HG03066 (cell line): ENCODE results near the gene MSMB.
"Not testable (repeated sequence)": the region's sequence is repeated elsewhere in the genome, so short reads cannot be mapped to it uniquely, and the experiment has no call there.

Experiments
- ATAC-seq: cut with Tn5 transposase; IDR thresholded peaks from one replicate; pipeline ENCODE4 v1.9.1; 2021; ENCODE audit warnings: low read depth; ENCODE audit not compliant: unreplicated experiment

MSMB gene

GRCh38 chr10:46070749-46071148 lies 24.7 kb upstream of the MSMB start:
- no peak for ATAC-seq

- no peak for ATAC-seq
Measured at GRCh38 chr10:46069771-46070463, 23.8 kb upstream of the MSMB start.

GRCh38 chr10:46068905-46069304 lies 22.8 kb upstream of the MSMB start:
- no peak for ATAC-seq

DNA sequence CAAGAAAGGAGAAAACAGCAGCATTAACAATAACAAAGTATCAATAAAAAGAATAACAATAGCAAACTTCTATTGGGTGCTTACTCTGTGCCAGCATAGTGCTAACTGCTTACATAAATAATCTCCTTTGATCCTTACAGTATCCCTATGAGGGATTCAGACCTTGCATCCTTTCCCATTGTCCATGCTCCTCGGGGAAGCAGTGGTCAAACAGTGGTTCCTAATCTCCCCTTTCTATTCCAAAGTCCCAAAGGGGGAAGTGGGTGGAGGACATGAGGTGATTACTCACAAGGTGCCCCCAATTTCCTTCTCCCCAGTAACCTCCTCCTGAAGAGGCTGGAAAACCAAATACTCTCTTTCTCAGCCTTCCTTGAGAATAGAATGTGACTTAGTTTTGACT lies 22.0 kb upstream of the MSMB start:
- ATAC-seq = no peak

- ATAC-seq = no peak
Measured at GRCh38 chr10:46064269-46064817, 18.3 kb upstream of the MSMB start.

DNA sequence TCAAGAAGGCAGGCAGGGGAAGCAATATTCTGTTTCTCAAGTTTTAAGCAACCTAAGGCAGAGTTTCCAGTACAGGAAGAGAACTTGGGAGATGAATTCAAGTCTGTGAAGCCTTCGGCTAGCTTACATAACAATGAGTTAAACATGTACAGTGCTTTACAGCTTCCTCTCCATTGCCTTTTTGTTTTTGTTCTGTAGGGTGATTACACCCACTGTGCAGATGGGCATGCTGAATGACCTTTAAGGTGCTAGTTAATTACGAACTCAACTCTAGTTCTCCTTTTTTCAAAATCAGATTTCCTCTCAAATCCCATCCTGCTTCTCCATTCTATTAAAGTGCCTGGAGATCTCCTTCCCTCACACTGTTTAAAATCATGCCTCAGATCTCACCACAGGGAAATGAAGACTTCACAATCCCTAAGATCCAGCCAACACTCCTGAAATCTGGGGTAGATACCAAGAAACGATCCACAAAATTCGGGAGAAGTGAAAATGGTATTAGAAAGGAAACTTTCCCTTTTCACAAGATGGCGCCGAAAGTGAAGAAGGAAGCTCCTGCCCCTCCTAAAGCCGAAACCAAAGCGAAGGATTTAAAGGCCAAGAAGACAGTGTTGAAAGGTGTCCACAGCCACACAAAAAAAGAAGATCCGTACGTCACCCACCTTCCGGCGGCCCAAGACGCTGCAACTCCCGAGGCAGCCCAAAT lies 16.8 kb upstream of the MSMB start:
- ATAC-seq = no peak

- no peak for ATAC-seq
Measured at GRCh38 chr10:46060706-46061105, 14.6 kb upstream of the MSMB start.

DNA sequence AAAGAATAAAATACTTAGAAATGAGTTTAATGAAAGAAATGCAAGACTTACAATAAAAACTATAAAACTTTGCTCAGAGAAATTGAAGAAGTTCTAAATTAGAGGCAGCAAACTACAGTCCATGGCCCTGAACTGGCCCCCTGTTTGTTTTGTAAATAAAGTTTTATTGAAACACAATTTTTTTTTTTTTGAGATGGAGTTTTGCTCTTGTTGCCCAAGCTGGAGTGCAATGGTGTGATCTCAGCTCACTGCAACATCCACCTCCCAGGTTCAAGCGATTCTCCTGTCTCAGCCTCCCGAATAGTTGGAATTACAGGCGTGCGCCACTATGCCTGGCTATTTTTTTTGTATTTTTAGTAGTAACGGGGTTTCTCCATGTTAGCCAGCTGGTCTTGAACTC lies 11.9 kb upstream of the MSMB start:
- not testable (repeated sequence) for ATAC-seq

- no peak for ATAC-seq
Measured at GRCh38 chr10:46057038-46057437, 11.0 kb upstream of the MSMB start.

DNA sequence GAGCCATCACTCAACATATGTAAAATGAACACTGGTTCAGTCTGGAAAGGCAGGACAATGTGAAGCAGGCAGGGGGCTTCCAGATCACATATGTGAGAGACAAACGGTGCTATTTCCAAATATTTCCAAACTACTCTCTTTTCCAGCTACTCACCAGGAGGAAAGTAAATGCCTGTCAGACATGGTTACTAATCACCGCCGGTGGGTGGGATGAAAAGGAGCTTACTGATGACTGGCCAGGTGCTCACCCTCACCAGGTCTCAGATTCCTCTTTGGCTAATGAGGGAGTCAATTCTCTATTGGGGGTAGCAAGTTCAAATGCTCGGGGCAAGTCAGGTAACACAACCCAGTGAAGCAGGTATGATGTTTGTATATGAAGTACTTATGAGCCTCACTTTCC lies 9.7 kb upstream of the MSMB start:
- ATAC-seq = no peak

DNA sequence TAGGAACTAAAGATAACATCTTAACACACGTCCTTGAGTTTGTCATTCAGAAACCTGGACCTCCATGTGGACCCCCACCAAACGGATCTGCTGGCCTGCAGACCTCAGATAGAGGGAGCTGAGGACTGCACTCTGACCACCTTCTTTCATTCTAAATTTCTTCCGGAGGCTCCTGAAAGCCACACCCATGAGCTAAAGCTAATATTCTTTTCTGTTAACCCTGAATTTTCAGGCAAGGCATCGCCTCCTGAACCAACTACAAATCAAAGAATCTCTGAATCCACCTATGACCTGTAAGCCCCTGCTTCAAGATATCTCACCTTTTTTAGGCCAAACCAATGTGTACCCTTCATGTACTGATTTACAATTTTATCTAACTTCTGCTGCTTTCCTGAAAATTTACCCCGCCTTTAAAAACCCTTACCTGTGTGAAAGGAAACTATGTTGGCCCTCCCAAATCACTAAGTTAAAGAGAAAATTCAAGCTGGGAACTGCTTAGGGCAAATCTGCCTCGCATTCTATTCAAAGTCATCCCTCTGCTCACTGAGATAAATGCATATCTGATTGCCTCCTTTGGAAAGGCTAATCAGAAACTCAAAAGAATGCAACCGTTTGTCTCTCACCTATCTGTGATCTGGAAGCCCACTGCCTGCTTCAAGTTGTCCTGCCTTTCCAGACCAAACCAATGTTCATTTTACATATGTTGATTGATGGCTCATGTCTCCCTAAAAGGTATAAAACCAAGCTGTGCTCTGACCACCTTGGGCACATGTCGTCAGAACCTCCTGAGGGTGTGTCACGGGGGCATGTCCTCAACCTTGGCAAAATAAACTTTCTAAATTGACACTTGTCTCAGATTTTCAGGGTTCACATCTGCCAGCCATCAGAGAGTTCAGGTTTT lies 7.7 kb upstream of the MSMB start:
- ATAC-seq = no peak

DNA sequence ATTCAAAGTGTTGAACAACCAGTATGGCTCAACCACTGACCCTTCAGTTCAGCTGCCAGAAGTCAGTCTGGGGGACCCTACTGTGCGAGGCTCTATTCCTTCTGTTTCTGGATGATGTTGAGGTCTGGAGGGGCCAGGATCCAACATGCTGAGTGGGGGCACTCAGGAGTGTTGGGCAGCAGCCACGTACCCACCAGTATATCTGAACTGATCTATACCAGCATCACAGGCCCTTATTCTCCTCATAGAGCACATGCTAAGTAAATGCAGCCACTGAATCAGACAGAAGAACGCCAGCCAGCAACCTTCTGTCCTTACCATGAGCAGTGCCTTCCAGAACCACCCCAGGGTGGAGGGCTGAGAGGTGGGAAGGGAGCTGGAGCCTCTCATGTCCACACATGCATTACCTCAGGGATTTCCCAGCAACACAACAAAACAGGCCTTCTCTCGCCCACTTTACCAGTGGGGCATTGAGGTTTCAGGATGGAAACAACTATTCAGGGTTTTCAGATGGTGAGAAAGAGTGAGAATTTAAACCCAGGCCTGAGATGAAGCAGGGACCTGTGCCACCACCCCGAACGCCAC lies 6.8 kb upstream of the MSMB start:
- ATAC-seq = no peak

- no peak for ATAC-seq
Measured at GRCh38 chr10:46052057-46052790, 6.2 kb upstream of the MSMB start.

GRCh38 chr10:46050941-46051623 lies 5.0 kb upstream of the MSMB start:
- ATAC-seq = no peak

DNA sequence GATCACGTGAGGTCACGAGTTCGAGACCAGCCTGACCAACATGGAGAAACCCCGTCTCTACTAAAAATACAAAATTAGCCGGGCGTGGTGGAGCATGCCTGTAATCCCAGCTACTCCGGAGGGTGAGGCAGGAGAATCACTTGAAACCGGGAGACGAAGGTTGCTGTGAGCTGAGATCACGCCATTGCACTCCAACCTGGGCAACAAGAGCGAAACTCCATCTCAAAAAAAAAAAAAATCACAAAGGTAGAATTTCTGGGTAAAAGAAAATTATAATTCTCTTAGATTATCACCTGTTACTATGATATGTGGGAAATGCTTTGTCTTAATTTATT lies 3.4 kb upstream of the MSMB start:
- not testable (repeated sequence) for ATAC-seq

DNA sequence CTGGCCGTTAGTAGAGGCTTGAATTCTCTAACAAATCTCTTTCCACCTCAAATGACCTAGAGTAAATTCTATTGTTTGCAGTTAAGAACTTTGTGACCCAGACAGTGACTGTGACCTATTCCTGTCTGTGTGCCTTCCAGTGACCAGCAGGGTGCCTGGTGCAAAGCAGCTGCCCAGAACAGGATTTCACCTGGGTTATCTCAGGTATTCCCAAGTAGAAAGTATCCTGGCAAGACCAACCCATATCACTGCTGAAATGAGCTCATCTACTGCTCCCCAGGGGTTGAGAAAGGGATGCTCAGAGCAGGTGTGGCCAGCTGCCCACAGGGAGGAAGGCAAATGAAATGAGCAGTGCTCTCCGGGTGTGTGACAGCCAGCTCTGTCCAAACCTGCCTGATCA lies 2.1 kb upstream of the MSMB start:
- no peak for ATAC-seq

DNA sequence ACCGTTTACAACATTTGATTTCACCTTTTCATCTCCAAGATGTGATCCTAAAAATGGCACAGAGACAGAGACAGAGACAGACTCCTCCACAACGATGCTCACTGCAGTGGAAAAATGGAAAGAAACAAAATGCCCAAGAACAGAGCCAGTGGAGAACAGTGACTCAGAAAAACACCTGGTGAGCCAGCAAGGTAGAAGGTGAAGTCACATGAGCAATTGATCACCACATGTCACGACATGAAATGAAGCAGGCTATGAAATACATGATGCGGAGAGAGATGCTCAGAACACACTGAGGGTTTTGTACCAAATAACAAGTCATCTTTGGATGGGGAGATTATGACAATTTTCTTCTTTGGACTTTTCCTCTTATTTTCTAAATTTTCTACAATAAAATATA lies 3.5 kb downstream of the MSMB start:
- no peak for ATAC-seq

DNA sequence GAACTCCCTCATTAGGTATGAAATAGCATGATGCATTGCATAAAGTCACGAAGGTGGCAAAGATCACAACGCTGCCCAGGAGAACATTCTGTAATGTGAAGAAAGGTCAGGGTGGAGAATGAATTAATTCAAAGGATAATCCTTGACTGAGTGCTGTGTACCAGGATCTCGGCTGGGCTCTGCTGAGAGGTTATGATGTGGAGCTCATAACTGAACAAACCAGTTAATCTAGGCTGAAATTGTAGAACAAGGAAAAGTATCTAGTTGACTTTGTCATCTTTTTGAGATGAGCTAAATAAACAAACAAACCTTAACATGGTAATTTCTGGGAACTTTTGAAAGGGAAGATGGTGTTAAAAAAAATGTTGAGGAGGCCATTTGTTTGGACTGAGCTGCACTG lies 6.1 kb downstream of the MSMB start:
- ATAC-seq = no peak

- no peak for ATAC-seq
Measured at GRCh38 chr10:46037107-46037825, 8.8 kb downstream of the MSMB start.
